Upper lobe of right lung (tissue), 1 donor: Measurements from ENCODE around the gene CAPS. TPM values are rescaled to one million over a fixed set of nuclear protein-coding genes. Genes with fewer than 3 reads are reported as not detected.

Source experiments
- ATAC-seq: fragments of 200-7000 bp; cut with Tn5 transposase; one replicate; pipeline ENCODE4 v1.9.1; 2020; ENCODE audit warnings: mild to moderate bottlenecking, moderate library complexity
- DNase-seq: peaks from one replicate; pipeline ENCODE4 v3.0.0-alpha.2; 2020
- H3K27ac ChIP-seq: fragments of 200-600 bp; one replicate; pipeline ENCODE4 v1.8.0; 2022
- H3K27me3 ChIP-seq: fragments of 200-600 bp; one replicate; pipeline ENCODE4 v1.8.0; 2022; ENCODE audit warnings: mild to moderate bottlenecking
- H3K36me3 ChIP-seq: fragments of 200-600 bp; one replicate; pipeline ENCODE4 v1.8.0; 2022
- H3K4me1 ChIP-seq: fragments of 200-600 bp; one replicate; pipeline ENCODE4 v1.8.0; 2022
- H3K4me3 ChIP-seq: fragments of 200-600 bp; one replicate; pipeline ENCODE4 v1.8.0; 2022; ENCODE audit warnings: mild to moderate bottlenecking
- H3K9me3 ChIP-seq: fragments of 200-600 bp; one replicate; pipeline ENCODE4 v1.8.0; 2022
- intact Hi-C: fragments of 100-400 bp; cut with DNase I; formaldehyde crosslinking; loops from one replicate; pipeline ENCODE4 v1.11.0; 2022
- total RNA-seq: library from RNA; stranded (reverse); fragmentation: NEBNext Ultra II Directional; extraction: Animal tissue kit (Norgen Biotek cat#: 25700); gene quantifications from one replicate; pipeline ENCODE4 v1.2.1, GENCODE V29; 2021
- TF ChIP-seq, protein P1 (sequence below): fragments of 200-600 bp; IDR thresholded peaks from one replicate; pipeline ENCODE4 v1.8.0; 2022; ENCODE audit warnings: antibody characterized with exemption
- donor health status: DM: no; HTN: yes; CAD: no; lungs with severe emphysema.

The CAPS gene
- total RNA-seq, 1 donor from 2014 or later, result 12.5 TPM

DNA sequence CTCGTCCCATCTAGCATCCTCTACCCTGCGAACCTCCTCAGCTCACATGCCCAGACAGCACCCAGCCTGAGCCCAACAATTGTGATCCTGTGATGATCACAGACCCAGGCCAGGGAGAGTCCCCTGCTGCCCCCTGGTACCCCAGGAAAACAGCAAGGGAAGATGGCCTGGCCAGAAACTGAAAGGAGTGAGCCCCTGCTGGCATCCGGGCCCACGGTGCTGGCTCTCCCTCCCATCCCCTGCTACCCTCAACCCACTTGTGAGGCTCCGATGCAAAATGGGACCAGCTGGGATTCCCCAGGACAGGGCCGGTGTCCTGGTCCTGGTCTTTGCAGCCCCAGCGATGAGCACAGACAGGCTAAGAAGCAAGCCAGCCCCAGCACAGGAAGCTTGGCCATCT, 49.8 kb downstream of the CAPS start:
- Histone ChIP-seq H3K4me3 (no peak overlapping the region), H3K27ac (peak overlapping the region; percentile 6), H3K4me1 (peaks cover 81% of the 10 kb centered on the region), H3K9me3 (no peaks in the 10 kb centered on the region), H3K27me3 (no peaks in the 10 kb centered on the region), H3K36me3 (no peaks in the 10 kb centered on the region)
- intact Hi-C loops, result no loop called here
- DNase-seq (no peak), ATAC-seq (no peak)
- TF ChIP-seq, protein P1, sequence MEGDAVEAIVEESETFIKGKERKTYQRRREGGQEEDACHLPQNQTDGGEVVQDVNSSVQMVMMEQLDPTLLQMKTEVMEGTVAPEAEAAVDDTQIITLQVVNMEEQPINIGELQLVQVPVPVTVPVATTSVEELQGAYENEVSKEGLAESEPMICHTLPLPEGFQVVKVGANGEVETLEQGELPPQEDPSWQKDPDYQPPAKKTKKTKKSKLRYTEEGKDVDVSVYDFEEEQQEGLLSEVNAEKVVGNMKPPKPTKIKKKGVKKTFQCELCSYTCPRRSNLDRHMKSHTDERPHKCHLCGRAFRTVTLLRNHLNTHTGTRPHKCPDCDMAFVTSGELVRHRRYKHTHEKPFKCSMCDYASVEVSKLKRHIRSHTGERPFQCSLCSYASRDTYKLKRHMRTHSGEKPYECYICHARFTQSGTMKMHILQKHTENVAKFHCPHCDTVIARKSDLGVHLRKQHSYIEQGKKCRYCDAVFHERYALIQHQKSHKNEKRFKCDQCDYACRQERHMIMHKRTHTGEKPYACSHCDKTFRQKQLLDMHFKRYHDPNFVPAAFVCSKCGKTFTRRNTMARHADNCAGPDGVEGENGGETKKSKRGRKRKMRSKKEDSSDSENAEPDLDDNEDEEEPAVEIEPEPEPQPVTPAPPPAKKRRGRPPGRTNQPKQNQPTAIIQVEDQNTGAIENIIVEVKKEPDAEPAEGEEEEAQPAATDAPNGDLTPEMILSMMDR, result no peak

DNA sequence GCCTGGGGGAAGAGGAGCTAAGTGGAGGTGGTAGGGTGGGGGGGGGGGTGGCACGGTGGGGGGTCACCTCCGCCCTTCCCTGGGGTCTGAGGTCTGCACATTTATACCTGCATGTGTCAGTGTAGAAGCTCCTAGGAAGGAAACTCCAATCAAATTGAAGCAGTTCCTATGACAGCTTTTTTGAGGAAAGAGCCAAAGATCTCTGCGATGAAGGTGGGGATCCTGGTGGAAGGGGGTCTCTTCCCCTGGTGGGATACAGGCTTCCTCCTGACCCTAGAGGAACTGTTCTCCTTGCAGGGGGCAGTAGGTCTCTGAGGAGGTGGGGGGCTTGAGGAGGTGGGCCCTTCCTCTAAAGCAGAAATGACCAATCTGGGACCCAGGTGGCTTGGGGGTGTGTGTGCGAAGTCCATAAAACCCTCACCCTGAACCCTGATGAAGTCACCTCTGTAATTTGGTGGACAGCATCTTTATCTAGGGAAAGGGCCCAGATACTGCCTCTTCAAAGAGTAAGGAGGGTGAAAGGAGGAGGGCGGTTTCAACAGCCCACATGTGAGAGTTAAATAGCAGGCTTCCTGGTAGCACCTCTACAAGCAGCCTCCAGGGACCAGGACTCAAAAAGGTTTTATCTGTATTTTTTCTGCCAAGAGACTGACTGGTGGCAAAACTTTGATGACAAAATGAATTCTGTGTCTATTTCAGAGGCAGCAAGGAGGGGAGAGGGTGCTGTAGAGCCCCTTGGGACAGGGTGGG, 50.9 kb downstream of the CAPS start:
- peak overlapping the region; percentile 6 for H3K27ac ChIP-seq
- peaks cover 84% of the 10 kb centered on the region for H3K4me1 ChIP-seq
- no peaks in the 10 kb centered on the region for H3K9me3 ChIP-seq
- H3K4me3 ChIP-seq, result no peak overlapping the region
- intact Hi-C loops, result no loop called here
- ATAC-seq, result no peak
- TF ChIP-seq, protein P1, result no peak
- no peak for DNase-seq
- no peaks in the 10 kb centered on the region for H3K36me3 ChIP-seq
- no peaks in the 10 kb centered on the region for H3K27me3 ChIP-seq

Other genes starting within 250 kb of the CAPS start
- 48.3 TPM for gene MICOS13, start 233.7 kb upstream of the CAPS start, total RNA-seq
- 6.6 TPM for gene HSD11B1L, start 233.2 kb upstream of the CAPS start, total RNA-seq
- 564 TPM for gene RPL36, start 224.0 kb upstream of the CAPS start, total RNA-seq
- 79.1 TPM for gene LONP1, start 194.1 kb upstream of the CAPS start, total RNA-seq
- not detected for gene CATSPERD, start 193.6 kb upstream of the CAPS start, total RNA-seq
- gene PRR22, start 129.5 kb upstream of the CAPS start, total RNA-seq, result 2.0 TPM
- gene DUS3L, start 123.1 kb upstream of the CAPS start, total RNA-seq, result 26.8 TPM
- 2.1 TPM for gene NRTN, start 109.2 kb upstream of the CAPS start, total RNA-seq
- gene FUT6, start 74.6 kb upstream of the CAPS start, total RNA-seq, result 2.7 TPM
- gene FUT3, start 62.8 kb upstream of the CAPS start, total RNA-seq, result 17.3 TPM
- gene FUT5, start 43.7 kb upstream of the CAPS start, total RNA-seq, result not detected
- 134 TPM for gene NDUFA11, start 10.5 kb upstream of the CAPS start, total RNA-seq
- 6.8 TPM for gene VMAC, start 9.4 kb upstream of the CAPS start, total RNA-seq
- gene RANBP3, start 63.9 kb downstream of the CAPS start, total RNA-seq, result 65.5 TPM
- 11.7 TPM for gene RFX2, start 196.2 kb downstream of the CAPS start, total RNA-seq
- not detected for gene ACSBG2, start 221.4 kb downstream of the CAPS start, total RNA-seq